Peyer's patch (tissue), 4 donors: ENCODE results near the gene MCAT.

Experiments
- POLR2A ChIP-seq, 2 donors: fragments of 450-650 bp; IDR thresholded peaks; one replicate each; pipeline ENCODE4 v1.5.1; 2017; ENCODE audit warnings: antibody characterized with exemption in 2 of 2, mild to moderate bottlenecking in 2 of 2, moderate library complexity in 2 of 2
- TF ChIP-seq, protein P1 (sequence below), 6 experiments: fragments of 450-650 bp in 4 of 6; fragments of 200-600 bp in 2 of 6; sonication (generic) in 1 of 6; IDR thresholded peaks; one replicate each; pipeline ENCODE4 v1.5.1; 2017 to 2019; ENCODE audit warnings: antibody characterized with exemption in 6 of 6, mild to moderate bottlenecking in 3 of 6, moderate library complexity in 1 of 6

GRCh38 chr22:43126501-43127165, 16.6 kb downstream of the MCAT start:
- TF ChIP-seq POLR2A (IDR thresholded peaks at IDR 0.05): no peak
- TF ChIP-seq, protein P1, sequence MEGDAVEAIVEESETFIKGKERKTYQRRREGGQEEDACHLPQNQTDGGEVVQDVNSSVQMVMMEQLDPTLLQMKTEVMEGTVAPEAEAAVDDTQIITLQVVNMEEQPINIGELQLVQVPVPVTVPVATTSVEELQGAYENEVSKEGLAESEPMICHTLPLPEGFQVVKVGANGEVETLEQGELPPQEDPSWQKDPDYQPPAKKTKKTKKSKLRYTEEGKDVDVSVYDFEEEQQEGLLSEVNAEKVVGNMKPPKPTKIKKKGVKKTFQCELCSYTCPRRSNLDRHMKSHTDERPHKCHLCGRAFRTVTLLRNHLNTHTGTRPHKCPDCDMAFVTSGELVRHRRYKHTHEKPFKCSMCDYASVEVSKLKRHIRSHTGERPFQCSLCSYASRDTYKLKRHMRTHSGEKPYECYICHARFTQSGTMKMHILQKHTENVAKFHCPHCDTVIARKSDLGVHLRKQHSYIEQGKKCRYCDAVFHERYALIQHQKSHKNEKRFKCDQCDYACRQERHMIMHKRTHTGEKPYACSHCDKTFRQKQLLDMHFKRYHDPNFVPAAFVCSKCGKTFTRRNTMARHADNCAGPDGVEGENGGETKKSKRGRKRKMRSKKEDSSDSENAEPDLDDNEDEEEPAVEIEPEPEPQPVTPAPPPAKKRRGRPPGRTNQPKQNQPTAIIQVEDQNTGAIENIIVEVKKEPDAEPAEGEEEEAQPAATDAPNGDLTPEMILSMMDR (IDR thresholded peaks at IDR 0.05): no peak
